Endodermal cell (in vitro differentiated cells): ENCODE data around the gene NPAS3. TPM values are rescaled to one million over a fixed set of nuclear protein-coding genes. Genes with fewer than 3 reads are reported as not detected.

Experiments used
- DNase-seq: peaks from one replicate; pipeline ENCODE4 v3.0.0-alpha.2; 2017
- H3K27ac ChIP-seq: 2 replicates; pipeline ENCODE4 v1.5.1; 2013; ENCODE audit warnings: mild to moderate bottlenecking, low read depth, low read length, moderate library complexity
- H3K27me3 ChIP-seq: 2 replicates; pipeline ENCODE4 v1.6.1; 2013; ENCODE audit warnings: mild to moderate bottlenecking, low read length, moderate library complexity; ENCODE audit not compliant: insufficient read depth, control insufficient read depth, poor library complexity, severe bottlenecking
- H3K36me3 ChIP-seq: 2 replicates; pipeline ENCODE4 v1.7.0; 2013; ENCODE audit warnings: mild to moderate bottlenecking, low read length, moderate library complexity; ENCODE audit not compliant: control insufficient read depth, insufficient read depth
- H3K4me1 ChIP-seq: one replicate; pipeline ENCODE4 v1.7.0; 2013; ENCODE audit warnings: low read length; ENCODE audit not compliant: control insufficient read depth, insufficient read depth
- H3K4me3 ChIP-seq: 2 replicates; pipeline ENCODE4 v1.5.1; 2013; ENCODE audit warnings: mild to moderate bottlenecking, low read length, moderate library complexity
- H3K9ac ChIP-seq: 2 replicates; pipeline ENCODE4 v1.6.1; 2013; ENCODE audit warnings: mild to moderate bottlenecking, low read length, moderate library complexity; ENCODE audit not compliant: poor library complexity, severe bottlenecking; ENCODE audit errors: extremely low read depth
- H3K9me3 ChIP-seq: 2 replicates; pipeline ENCODE4 v1.6.1; 2013; ENCODE audit warnings: mild to moderate bottlenecking, low read length, moderate library complexity; ENCODE audit not compliant: control insufficient read depth
- H3K27ac Mint-ChIP-seq: 2 replicates; pipeline ENCODE4 v1.8.0; 2020; ENCODE audit warnings: mixed read lengths
- H3K27me3 Mint-ChIP-seq: 2 replicates; pipeline ENCODE4 v1.8.0; 2021; ENCODE audit warnings: mild to moderate bottlenecking, mixed read lengths; ENCODE audit not compliant: insufficient read depth
- H3K36me3 Mint-ChIP-seq: 2 replicates; pipeline ENCODE4 v1.8.0; 2020; ENCODE audit warnings: low read depth, mixed read lengths
- H3K4me1 Mint-ChIP-seq: 2 replicates; pipeline ENCODE4 v1.8.0; 2020; ENCODE audit warnings: mixed read lengths
- H3K4me3 Mint-ChIP-seq: 2 replicates; pipeline ENCODE4 v1.8.0; 2020; ENCODE audit warnings: mild to moderate bottlenecking, moderate library complexity, mixed read lengths
- H3K9me3 Mint-ChIP-seq: 2 replicates; pipeline ENCODE4 v1.8.0; 2020; ENCODE audit warnings: mild to moderate bottlenecking, mixed read lengths
- CTCF ChIP-seq: fragments of 200-600 bp; sonication (generic); conservative IDR thresholded peaks from 2 replicates; pipeline ENCODE4 v1.5.0; 2021; ENCODE audit warnings: antibody characterized with exemption, mild to moderate bottlenecking
- WGBS, 2 experiments: methylation state at CpG; one replicate each; pipeline versions ENCODE4 v1.1.5 to v1.1.7; 2013; ENCODE audit warnings: missing lambda C conversion rate in 2 of 2, mixed read lengths in 1 of 2; ENCODE audit not compliant: insufficient coverage in 1 of 2, insufficient read length in 1 of 2; 5-methylcytosine and 5-hydroxymethylcytosine counted together
- total RNA-seq, 2 donors: library from RNA; stranded (reverse); fragmentation: NEBNext Ultra II Directional in 1 of 2; extraction: Animal tissue kit (Norgen Biotek cat#: 25700) in 1 of 2; gene quantifications; 2 replicates in 1 of 2; 3 replicates in 1 of 2; pipeline ENCODE4 v1.2.1, GENCODE V29; 2021

NPAS3 gene
- total RNA-seq, 2 donors from 2014 or later, result 1.4 to 1.6 TPM

GRCh38 chr14:33515441-33515840 lies 576.8 kb downstream of the NPAS3 start:
- Mint-ChIP-seq H3K27ac (no peak overlapping the region), H3K4me3 (no peak overlapping the region), H3K9me3 (no peaks in the 10 kb centered on the region), H3K36me3 (no peaks in the 10 kb centered on the region), H3K4me1 (no peaks in the 10 kb centered on the region), H3K27me3 (no peaks in the 10 kb centered on the region)
- Histone ChIP-seq H3K27ac (no peak overlapping the region), H3K9ac (no peak overlapping the region), H3K4me1 (no peaks in the 10 kb centered on the region), H3K27me3 (no peaks in the 10 kb centered on the region), H3K4me3 (no peak overlapping the region), H3K9me3 (no peaks in the 10 kb centered on the region), H3K36me3 (no peaks in the 10 kb centered on the region)
- DNase-seq, result no peak
- no peak for TF ChIP-seq CTCF
- 92 to 95% methylated on average over 4 to 5 of the region's 5 CpGs for WGBS, 2 experiments

GRCh38 chr14:33515899-33516298 lies 577.2 kb downstream of the NPAS3 start:
- Histone ChIP-seq H3K4me1 (no peaks in the 10 kb centered on the region), H3K9ac (no peak overlapping the region), H3K27me3 (no peaks in the 10 kb centered on the region), H3K9me3 (no peaks in the 10 kb centered on the region), H3K4me3 (no peak overlapping the region), H3K36me3 (no peaks in the 10 kb centered on the region), H3K27ac (no peak overlapping the region)
- H3K27ac Mint-ChIP-seq, result no peak overlapping the region
- no peaks in the 10 kb centered on the region for H3K9me3 Mint-ChIP-seq
- TF ChIP-seq CTCF, result no peak
- no peak overlapping the region for H3K4me3 Mint-ChIP-seq
- DNase-seq, result no peak
- no peaks in the 10 kb centered on the region for H3K27me3 Mint-ChIP-seq
- no peaks in the 10 kb centered on the region for H3K36me3 Mint-ChIP-seq
- 89% methylated on average over 3 of the region's 3 CpGs; no CpG with 5 or more reads in 1 of the 2 experiments for WGBS, 2 experiments
- no peaks in the 10 kb centered on the region for H3K4me1 Mint-ChIP-seq

- no peaks in the 10 kb centered on the region for H3K27me3 ChIP-seq
- H3K4me1 Mint-ChIP-seq, result no peaks in the 10 kb centered on the region
- no peaks in the 10 kb centered on the region for H3K36me3 ChIP-seq
- H3K9ac ChIP-seq, result no peak overlapping the region
- 90 to 98% methylated on average over 3 to 5 of the region's 5 CpGs for WGBS, 2 experiments
- no peak overlapping the region for H3K27ac Mint-ChIP-seq
- no peak for TF ChIP-seq CTCF
- no peaks in the 10 kb centered on the region for H3K4me1 ChIP-seq
- no peak for DNase-seq
- no peaks in the 10 kb centered on the region for H3K9me3 ChIP-seq
- no peak overlapping the region for H3K27ac ChIP-seq
- no peaks in the 10 kb centered on the region for H3K9me3 Mint-ChIP-seq
- H3K4me3 Mint-ChIP-seq, result no peak overlapping the region
- no peak overlapping the region for H3K4me3 ChIP-seq
- H3K36me3 Mint-ChIP-seq, result no peaks in the 10 kb centered on the region
- H3K27me3 Mint-ChIP-seq, result no peaks in the 10 kb centered on the region
Measured at GRCh38 chr14:33516898-33517436, 578.3 kb downstream of the NPAS3 start.
